Measurements from ENCODE around the gene TPPP.
"Not testable (repeated sequence)": the region's sequence is repeated elsewhere in the genome, so short reads cannot be mapped to it uniquely, and the experiment has no call there.

DNA sequence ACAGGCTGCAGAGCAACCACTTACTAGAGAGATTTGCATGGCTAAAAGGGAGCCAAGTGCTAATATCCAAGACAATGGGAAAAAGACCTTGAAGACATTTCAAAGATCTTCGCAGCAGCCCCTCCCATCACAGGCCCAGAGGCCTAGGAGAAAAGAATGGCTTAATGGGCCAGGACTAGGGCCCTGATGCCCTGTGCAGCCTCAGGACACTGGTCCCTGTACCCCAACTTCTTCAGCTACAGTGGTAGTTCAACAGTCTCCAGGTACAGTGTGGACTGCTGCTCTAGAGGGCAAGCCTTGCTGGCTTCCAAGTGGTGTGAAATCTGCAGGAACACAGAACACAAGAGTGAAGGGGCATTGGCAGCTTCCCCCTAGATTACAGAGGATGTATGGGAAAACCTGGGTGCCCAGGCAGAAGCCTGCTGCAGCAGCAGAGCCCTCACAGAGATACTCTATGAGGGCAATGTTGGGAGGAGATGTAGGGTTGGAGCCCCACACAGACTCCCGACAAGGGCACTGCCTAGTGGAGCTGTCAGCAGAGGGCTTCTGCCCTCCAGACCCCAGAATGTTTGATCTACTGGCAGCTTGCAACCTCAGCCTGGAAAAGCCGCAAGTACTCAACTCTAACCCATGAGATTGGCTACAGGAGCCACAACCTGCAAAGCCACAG is 15.8 kb upstream of the TPPP start:
- TF ChIP-seq, protein P1, sequence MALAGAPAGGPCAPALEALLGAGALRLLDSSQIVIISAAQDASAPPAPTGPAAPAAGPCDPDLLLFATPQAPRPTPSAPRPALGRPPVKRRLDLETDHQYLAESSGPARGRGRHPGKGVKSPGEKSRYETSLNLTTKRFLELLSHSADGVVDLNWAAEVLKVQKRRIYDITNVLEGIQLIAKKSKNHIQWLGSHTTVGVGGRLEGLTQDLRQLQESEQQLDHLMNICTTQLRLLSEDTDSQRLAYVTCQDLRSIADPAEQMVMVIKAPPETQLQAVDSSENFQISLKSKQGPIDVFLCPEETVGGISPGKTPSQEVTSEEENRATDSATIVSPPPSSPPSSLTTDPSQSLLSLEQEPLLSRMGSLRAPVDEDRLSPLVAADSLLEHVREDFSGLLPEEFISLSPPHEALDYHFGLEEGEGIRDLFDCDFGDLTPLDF (CRISPR knock-in tag; IDR thresholded peaks at IDR 0.05) = not testable (repeated sequence)
- TF ChIP-seq, protein P2, sequence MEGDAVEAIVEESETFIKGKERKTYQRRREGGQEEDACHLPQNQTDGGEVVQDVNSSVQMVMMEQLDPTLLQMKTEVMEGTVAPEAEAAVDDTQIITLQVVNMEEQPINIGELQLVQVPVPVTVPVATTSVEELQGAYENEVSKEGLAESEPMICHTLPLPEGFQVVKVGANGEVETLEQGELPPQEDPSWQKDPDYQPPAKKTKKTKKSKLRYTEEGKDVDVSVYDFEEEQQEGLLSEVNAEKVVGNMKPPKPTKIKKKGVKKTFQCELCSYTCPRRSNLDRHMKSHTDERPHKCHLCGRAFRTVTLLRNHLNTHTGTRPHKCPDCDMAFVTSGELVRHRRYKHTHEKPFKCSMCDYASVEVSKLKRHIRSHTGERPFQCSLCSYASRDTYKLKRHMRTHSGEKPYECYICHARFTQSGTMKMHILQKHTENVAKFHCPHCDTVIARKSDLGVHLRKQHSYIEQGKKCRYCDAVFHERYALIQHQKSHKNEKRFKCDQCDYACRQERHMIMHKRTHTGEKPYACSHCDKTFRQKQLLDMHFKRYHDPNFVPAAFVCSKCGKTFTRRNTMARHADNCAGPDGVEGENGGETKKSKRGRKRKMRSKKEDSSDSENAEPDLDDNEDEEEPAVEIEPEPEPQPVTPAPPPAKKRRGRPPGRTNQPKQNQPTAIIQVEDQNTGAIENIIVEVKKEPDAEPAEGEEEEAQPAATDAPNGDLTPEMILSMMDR (IDR thresholded peaks at IDR 0.05) = not testable (repeated sequence)
- TF ChIP-seq NFYB (CRISPR knock-in tag; conservative IDR thresholded peaks at IDR 0.05; ENCODE audit: low read depth); CREM (CRISPR knock-in tag; IDR thresholded peaks at IDR 0.05); SMAD3 (CRISPR knock-in tag; IDR thresholded peaks at IDR 0.05; ENCODE audit: borderline replicate concordance); CBFB (CRISPR knock-in tag; IDR thresholded peaks at IDR 0.05; ENCODE audit: low read depth); ZNF138 (CRISPR knock-in tag; conservative IDR thresholded peaks at IDR 0.05); FOXJ3 (CRISPR knock-in tag; IDR thresholded peaks at IDR 0.05; ENCODE audit: borderline replicate concordance): not testable (repeated sequence)
- TF ChIP-seq, protein P3, sequence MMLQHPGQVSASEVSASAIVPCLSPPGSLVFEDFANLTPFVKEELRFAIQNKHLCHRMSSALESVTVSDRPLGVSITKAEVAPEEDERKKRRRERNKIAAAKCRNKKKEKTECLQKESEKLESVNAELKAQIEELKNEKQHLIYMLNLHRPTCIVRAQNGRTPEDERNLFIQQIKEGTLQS (CRISPR knock-in tag; conservative IDR thresholded peaks at IDR 0.05) = not testable (repeated sequence)
- TF ChIP-seq, protein P4, sequence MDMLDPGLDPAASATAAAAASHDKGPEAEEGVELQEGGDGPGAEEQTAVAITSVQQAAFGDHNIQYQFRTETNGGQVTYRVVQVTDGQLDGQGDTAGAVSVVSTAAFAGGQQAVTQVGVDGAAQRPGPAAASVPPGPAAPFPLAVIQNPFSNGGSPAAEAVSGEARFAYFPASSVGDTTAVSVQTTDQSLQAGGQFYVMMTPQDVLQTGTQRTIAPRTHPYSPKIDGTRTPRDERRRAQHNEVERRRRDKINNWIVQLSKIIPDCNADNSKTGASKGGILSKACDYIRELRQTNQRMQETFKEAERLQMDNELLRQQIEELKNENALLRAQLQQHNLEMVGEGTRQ (CRISPR knock-in tag; IDR thresholded peaks at IDR 0.05) = not testable (repeated sequence)
- TF ChIP-seq, protein P5, sequence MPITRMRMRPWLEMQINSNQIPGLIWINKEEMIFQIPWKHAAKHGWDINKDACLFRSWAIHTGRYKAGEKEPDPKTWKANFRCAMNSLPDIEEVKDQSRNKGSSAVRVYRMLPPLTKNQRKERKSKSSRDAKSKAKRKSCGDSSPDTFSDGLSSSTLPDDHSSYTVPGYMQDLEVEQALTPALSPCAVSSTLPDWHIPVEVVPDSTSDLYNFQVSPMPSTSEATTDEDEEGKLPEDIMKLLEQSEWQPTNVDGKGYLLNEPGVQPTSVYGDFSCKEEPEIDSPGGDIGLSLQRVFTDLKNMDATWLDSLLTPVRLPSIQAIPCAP (CRISPR knock-in tag; IDR thresholded peaks at IDR 0.05) = not testable (repeated sequence)
- TF ChIP-seq, protein P6, sequence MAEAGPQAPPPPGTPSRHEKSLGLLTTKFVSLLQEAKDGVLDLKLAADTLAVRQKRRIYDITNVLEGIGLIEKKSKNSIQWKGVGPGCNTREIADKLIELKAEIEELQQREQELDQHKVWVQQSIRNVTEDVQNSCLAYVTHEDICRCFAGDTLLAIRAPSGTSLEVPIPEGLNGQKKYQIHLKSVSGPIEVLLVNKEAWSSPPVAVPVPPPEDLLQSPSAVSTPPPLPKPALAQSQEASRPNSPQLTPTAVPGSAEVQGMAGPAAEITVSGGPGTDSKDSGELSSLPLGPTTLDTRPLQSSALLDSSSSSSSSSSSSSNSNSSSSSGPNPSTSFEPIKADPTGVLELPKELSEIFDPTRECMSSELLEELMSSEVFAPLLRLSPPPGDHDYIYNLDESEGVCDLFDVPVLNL (CRISPR knock-in tag; IDR thresholded peaks at IDR 0.05; ENCODE audit: borderline replicate concordance, low read depth) = not testable (repeated sequence)
